Body of pancreas (tissue), 4 donors: ENCODE data around the gene ROR1. TPM values are rescaled to one million over a fixed set of nuclear protein-coding genes. Genes with fewer than 3 reads are reported as not detected.

Experiments used
- ATAC-seq: fragments of 150-250 bp; one replicate; pipeline ENCODE4 v1.9.1; 2016
- DNase-seq, 4 donors: peaks; one replicate each; pipeline ENCODE4 v3.0.0-alpha.2; 2019
- H3K27ac ChIP-seq, 4 donors: fragments of 200-600 bp; sonication (generic); 1 replicate in 3 of 4; 2 replicates in 1 of 4; pipeline versions ENCODE4 v1.5.1 to v1.6.1; 2016 to 2019; ENCODE audit warnings: mild to moderate bottlenecking in 1 of 4, mixed read lengths in 1 of 4, moderate library complexity in 1 of 4
- H3K27me3 ChIP-seq, 2 donors: fragments of 200-600 bp; sonication (generic); one replicate each; pipeline ENCODE4 v1.6.0; 2016; ENCODE audit warnings: mild to moderate bottlenecking in 1 of 2
- H3K36me3 ChIP-seq, 2 donors: fragments of 200-600 bp; sonication (generic); replicated peaks in 1 of 2; 2 replicates each; pipeline ENCODE4 v1.5.1; 2016; ENCODE audit warnings: low read depth in 2 of 2; ENCODE audit not compliant: insufficient read depth in 1 of 2
- H3K4me1 ChIP-seq: fragments of 200-600 bp; sonication (generic); one replicate; pipeline ENCODE4 v1.6.0; 2016
- H3K4me3 ChIP-seq, 2 donors: fragments of 200-600 bp; sonication (generic); 1 replicate in 1 of 2; 2 replicates in 1 of 2; pipeline ENCODE4 v1.5.1; 2016 to 2019
- H3K9me3 ChIP-seq, 3 donors: fragments of 200-600 bp; sonication (generic); 1 replicate in 2 of 3; 2 replicates in 1 of 3; pipeline ENCODE4 v1.5.1; 2016
- CTCF ChIP-seq, 7 experiments: fragments of 450-650 bp in 4 of 7; fragments of 200-600 bp in 3 of 7; sonication (generic) in 3 of 7; IDR thresholded peaks; one replicate each; pipeline ENCODE4 v1.5.1; 2016 to 2019; ENCODE audit warnings: antibody characterized with exemption in 7 of 7
- POLR2A ChIP-seq, 3 donors: fragments of 450-650 bp; IDR thresholded peaks; one replicate each; pipeline ENCODE4 v1.6.1; 2016; ENCODE audit warnings: antibody characterized with exemption in 3 of 3, mild to moderate bottlenecking in 2 of 3
- WGBS, 2 donors: methylation state at CpG; one replicate each; pipeline ENCODE4 v1.1.5; 2017; 5-methylcytosine and 5-hydroxymethylcytosine counted together
- intact Hi-C: fragments of 100-400 bp; cut with DNase I; formaldehyde crosslinking; loops from one replicate; pipeline ENCODE4 v1.15.1; 2023
- total RNA-seq, 2 donors: library from RNA; depleted of rRNA; stranded (reverse); fragments of >200 nt; gene quantifications; one replicate each; pipeline ENCODE4 v1.1.0, GENCODE V29; 2016

Gene ROR1
- total RNA-seq, 2 donors from 2014 or later, result 26.7 to 56.0 TPM

GRCh38 chr1:63928186-63929105 is 154.6 kb downstream of the ROR1 start:
- Histone ChIP-seq H3K27ac (peak overlapping the region; percentile 51 to 78 (median 59)), H3K9me3 (no peaks in the 10 kb centered on the region), H3K27me3 (no peaks in the 10 kb centered on the region), H3K4me3 (no peak overlapping the region), H3K36me3 (no peaks in the 10 kb centered on the region), H3K4me1 (peaks cover 23% of the 10 kb centered on the region)
- 60 to 64% methylated on average over 7 of the region's 7 CpGs for WGBS, 2 donors
- intact Hi-C loops, result no loop called here
- ATAC-seq, result peak; percentile 91
- peak; percentile 56 to 78 (median 74) for DNase-seq
- TF ChIP-seq CTCF (IDR thresholded peaks at IDR 0.05) (no peak), POLR2A (IDR thresholded peaks at IDR 0.05) (no peak)

- Histone ChIP-seq H3K36me3 (no peaks in the 10 kb centered on the region), H3K27ac (peak overlapping the region; percentile 51 to 78 (median 59)), H3K4me3 (no peak overlapping the region), H3K27me3 (no peaks in the 10 kb centered on the region), H3K4me1 (peaks cover 23% of the 10 kb centered on the region), H3K9me3 (no peaks in the 10 kb centered on the region)
- TF ChIP-seq CTCF (IDR thresholded peaks at IDR 0.05) (no peak), POLR2A (IDR thresholded peaks at IDR 0.05) (no peak)
- DNase-seq (no peak), ATAC-seq (peak; percentile 38)
- intact Hi-C loops, result no loop called here
- 54 to 57% methylated on average over 3 of the region's 3 CpGs for whole genome bisulfite sequencing, 2 donors
Measured at GRCh38 chr1:63929106-63929478, 155.3 kb downstream of the ROR1 start.

- WGBS, 2 donors, result 82 to 98% methylated on average over 2 of the region's 2 CpGs
- no peak for DNase-seq
- no peak for ATAC-seq
Measured at GRCh38 chr1:63931468-63931867, 157.7 kb downstream of the ROR1 start.

GRCh38 chr1:63934697-63935096 is 160.9 kb downstream of the ROR1 start:
- TF ChIP-seq POLR2A (IDR thresholded peaks at IDR 0.05), result no peak
- no peak for TF ChIP-seq CTCF (IDR thresholded peaks at IDR 0.05)
- no peak for ATAC-seq
- WGBS, 2 donors, result 90 to 96% methylated on average over 1 of the region's 1 CpG

More at GRCh38 chr1:63931468-63931867, 157.7 kb downstream of the ROR1 start:
- Histone ChIP-seq H3K9me3 (no peaks in the 10 kb centered on the region), H3K27ac (no peak overlapping the region), H3K4me3 (no peak overlapping the region), H3K27me3 (no peaks in the 10 kb centered on the region), H3K36me3 (no peaks in the 10 kb centered on the region), H3K4me1 (peaks cover 32% of the 10 kb centered on the region)
- intact Hi-C loops, result no loop called here
- no peak for TF ChIP-seq POLR2A (IDR thresholded peaks at IDR 0.05)
- TF ChIP-seq CTCF (IDR thresholded peaks at IDR 0.05), result no peak

More at GRCh38 chr1:63934697-63935096, 160.9 kb downstream of the ROR1 start:
- DNase-seq, result no peak
- intact Hi-C loops, result no loop called here
- Histone ChIP-seq H3K27me3 (no peaks in the 10 kb centered on the region), H3K4me3 (no peak overlapping the region), H3K36me3 (no peaks in the 10 kb centered on the region), H3K9me3 (no peaks in the 10 kb centered on the region), H3K4me1 (peaks cover 19% of the 10 kb centered on the region), H3K27ac (no peak overlapping the region)
